Activated naive CD4-positive, alpha-beta T cell treated with anti-CD3 and anti-CD28 coated beads, Interleukin-2, amount 50 U/mL, for 24 hours (primary cell): ENCODE data around the gene RSBN1L.
"Not testable (repeated sequence)": the region's sequence is repeated elsewhere in the genome, so short reads cannot be mapped to it uniquely, and the experiment has no call there.

Experiments used
- H3K27ac Mint-ChIP-seq: one replicate; pipeline ENCODE4 v1.8.0; 2021; ENCODE audit warnings: mild to moderate bottlenecking, mixed read lengths
- H3K27me3 Mint-ChIP-seq: one replicate; pipeline ENCODE4 v1.8.0; 2021; ENCODE audit warnings: mixed read lengths
- H3K36me3 Mint-ChIP-seq: one replicate; pipeline ENCODE4 v1.8.0; 2021; ENCODE audit warnings: mixed read lengths
- H3K4me1 Mint-ChIP-seq: one replicate; pipeline ENCODE4 v1.8.0; 2021; ENCODE audit warnings: mixed read lengths
- H3K4me3 Mint-ChIP-seq: one replicate; pipeline ENCODE4 v1.8.0; 2021; ENCODE audit warnings: mild to moderate bottlenecking, mixed read lengths
- H3K9me3 Mint-ChIP-seq: one replicate; pipeline ENCODE4 v1.8.0; 2021; ENCODE audit warnings: mixed read lengths

RSBN1L gene

DNA sequence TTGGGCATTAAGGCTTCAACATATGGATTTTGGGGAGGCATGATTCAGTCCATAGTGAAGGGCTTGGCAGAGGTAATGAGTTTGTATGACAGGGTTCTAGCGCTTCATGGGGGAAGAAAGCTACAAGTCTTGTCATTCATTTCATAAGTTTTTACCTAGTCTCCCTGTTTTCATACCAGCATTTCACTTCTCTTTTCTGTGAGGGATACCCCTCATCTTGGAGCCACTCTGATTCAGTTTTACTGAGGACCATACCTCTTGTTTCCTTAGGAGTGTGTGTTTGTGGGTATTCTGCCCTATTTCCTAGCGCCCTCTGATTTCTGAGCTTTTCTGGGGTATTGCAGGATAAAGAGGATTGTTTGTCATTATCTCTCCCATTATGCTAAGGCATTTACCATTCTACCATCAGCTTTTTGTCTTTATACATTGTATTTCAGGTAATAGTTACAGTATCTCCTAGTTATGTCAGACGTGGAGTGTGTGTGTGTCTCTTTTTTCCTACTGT is 6.8 kb downstream of the RSBN1L start:
- no peak overlapping the region for H3K27ac Mint-ChIP-seq
- H3K4me1 Mint-ChIP-seq, result peaks cover 65% of the 10 kb centered on the region
- H3K36me3 Mint-ChIP-seq, result peaks cover 9% of the 10 kb centered on the region
- H3K9me3 Mint-ChIP-seq, result no peaks in the 10 kb centered on the region
- no peak overlapping the region for H3K4me3 Mint-ChIP-seq
- H3K27me3 Mint-ChIP-seq, result no peaks in the 10 kb centered on the region

DNA sequence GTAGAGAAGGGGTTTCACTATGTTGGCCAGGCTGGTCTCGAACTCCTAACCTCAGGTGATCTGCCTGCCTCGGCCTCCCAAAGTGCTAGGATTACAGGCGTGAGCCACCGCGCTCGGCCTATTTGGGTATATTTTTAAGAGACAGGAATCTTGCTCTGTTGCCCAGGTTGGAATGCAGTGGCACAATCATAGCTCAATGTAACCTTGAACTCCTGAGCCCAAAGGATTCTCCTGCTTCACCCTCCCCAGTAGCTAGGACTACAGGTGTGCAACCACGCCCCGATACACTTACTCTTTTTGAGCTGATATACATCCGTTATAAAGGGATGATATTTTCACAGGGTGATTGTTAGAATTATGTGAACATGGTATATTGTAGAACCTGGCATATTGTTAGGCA is 7.4 kb downstream of the RSBN1L start:
- H3K27ac Mint-ChIP-seq, H3K4me3 Mint-ChIP-seq, H3K27me3 Mint-ChIP-seq, H3K9me3 Mint-ChIP-seq: not testable (repeated sequence)
- Mint-ChIP-seq H3K4me1 (peaks cover 65% of the 10 kb centered on the region), H3K36me3 (peaks cover 10% of the 10 kb centered on the region)

DNA sequence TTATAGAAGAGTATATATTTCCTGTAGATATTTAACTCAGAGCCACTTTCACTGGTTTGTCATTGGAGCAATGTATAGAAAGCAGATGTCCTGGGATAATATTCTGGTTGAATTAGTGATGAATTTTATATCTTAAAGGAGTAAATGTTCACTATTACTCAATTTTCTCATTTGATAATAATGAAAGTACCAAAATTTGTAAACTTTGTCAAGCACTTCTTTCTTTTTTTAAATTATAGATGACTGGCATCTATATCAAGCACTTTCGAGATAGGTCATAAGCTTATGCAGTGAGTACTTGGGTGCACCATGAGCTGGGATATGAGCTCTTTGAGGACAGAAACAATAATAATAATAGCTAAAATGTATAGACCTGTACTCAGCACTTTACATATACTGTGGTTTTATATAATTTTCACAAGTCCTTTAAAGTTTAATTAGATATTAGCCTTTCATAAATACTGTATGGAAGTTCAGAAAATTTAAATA is 11.3 kb downstream of the RSBN1L start:
- Mint-ChIP-seq H3K36me3 (peaks cover 8% of the 10 kb centered on the region), H3K27me3 (no peaks in the 10 kb centered on the region), H3K4me1 (peaks cover 60% of the 10 kb centered on the region), H3K27ac (no peak overlapping the region), H3K9me3 (no peaks in the 10 kb centered on the region), H3K4me3 (no peak overlapping the region)

DNA sequence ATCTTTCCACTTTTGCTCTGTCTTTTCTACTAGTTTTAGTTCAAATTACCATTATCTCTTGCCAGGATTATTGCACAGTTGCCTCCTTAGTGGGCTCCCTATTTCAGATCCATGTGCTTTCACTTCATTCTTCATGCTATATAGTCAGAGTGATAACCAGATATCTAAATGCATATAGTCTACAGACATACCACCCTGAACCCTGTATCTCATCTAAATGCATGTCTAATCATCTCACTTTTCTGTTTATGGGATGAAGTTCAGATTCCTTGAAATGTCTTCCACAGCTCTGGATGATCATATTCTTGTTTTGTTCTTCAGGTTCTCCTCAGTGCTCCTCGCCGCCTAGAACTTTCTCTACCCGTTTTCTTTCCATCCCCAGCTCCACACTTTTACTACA is 13.8 kb downstream of the RSBN1L start:
- Mint-ChIP-seq H3K36me3 (peaks cover 11% of the 10 kb centered on the region), H3K27me3 (no peaks in the 10 kb centered on the region), H3K4me1 (peaks cover 69% of the 10 kb centered on the region), H3K27ac (peak overlapping the region; percentile 8), H3K9me3 (no peaks in the 10 kb centered on the region), H3K4me3 (no peak overlapping the region)

DNA sequence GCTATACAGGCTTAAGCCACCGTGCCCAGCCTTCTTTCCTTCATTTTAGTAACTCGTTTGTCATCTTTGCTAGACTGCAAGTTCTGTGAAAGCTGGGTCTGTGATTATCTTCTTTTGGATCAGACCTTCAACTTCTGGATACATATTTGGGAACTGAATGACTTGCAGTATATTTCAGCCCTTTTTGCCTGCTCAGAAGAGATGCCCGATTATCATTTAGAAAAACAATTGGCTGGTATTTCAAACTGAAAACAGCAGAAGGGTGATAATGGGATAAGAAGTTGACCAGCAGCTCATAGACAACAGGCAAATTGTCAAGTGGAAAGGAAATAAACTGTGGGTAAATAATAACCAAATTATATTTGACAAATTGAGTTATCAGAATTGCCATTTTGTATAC is 14.6 kb downstream of the RSBN1L start:
- Mint-ChIP-seq H3K4me1 (peaks cover 76% of the 10 kb centered on the region), H3K4me3 (no peak overlapping the region), H3K36me3 (peaks cover 11% of the 10 kb centered on the region), H3K27ac (no peak overlapping the region), H3K27me3 (no peaks in the 10 kb centered on the region), H3K9me3 (no peaks in the 10 kb centered on the region)

DNA sequence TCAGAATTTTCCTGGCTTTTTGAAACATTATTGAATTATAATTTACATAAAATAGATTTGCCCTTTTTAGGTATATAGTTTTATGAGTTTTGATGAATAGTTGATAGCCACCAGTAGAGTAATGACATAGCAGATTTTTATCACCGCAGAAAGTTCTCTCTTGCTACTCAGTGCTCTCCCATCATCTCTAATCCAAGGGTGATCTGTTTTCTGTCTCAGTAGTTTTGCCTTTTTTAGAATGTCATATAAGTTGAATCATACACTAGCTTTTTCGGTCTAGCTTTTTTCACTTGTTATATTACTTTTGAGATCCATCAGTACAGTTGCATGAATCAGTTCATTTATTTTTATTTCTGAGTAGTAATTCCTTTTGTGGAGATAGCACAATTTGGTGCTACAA is 17.9 kb downstream of the RSBN1L start:
- Mint-ChIP-seq H3K27me3 (no peaks in the 10 kb centered on the region), H3K36me3 (peaks cover 9% of the 10 kb centered on the region), H3K9me3 (no peaks in the 10 kb centered on the region), H3K27ac (peak overlapping the region; percentile 14), H3K4me3 (no peak overlapping the region), H3K4me1 (peaks cover 83% of the 10 kb centered on the region)

DNA sequence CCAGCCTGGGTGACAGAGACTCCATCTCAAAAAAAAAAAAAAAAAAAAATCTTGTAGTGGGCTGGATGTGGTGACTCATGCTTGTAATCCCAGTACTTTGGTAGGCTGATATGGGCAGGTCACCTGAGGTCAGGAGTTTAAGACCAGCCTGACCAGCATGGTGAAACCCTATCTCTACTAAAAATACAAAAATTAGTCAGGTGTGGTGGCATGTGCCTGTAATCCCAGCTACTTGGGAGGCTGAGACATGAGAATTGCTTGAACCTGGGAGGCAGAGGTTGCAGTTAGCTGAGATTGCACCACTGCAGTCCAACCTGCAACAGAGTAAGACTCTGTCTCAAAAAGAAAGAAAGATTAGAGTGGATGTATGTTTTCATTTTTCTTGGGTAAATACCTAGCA is 18.7 kb downstream of the RSBN1L start:
- H3K4me1 Mint-ChIP-seq, result peaks cover 82% of the 10 kb centered on the region
- H3K9me3 Mint-ChIP-seq, H3K27ac Mint-ChIP-seq, H3K36me3 Mint-ChIP-seq, H3K4me3 Mint-ChIP-seq, H3K27me3 Mint-ChIP-seq: not testable (repeated sequence)

DNA sequence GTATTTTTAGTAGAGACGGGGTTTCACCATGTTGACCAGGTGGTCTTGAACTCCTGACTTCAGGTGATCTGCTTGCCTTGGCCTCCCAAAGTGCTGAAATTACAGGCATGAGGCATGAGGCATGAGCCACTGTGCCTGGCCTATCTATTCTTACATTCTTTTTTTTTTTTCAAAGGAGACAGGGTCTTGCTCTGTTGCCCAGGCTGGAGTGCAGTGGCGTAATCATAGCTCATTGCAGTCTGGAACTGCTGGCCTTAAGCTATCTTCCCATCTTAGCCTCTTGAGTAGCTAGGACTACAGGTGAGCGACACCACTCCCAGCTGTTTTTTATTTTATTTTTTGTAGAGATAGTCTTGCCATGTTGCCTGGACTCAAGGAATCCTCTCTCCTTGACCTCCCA is 20.5 kb downstream of the RSBN1L start:
- no peak overlapping the region for H3K4me3 Mint-ChIP-seq
- H3K27ac Mint-ChIP-seq, result no peak overlapping the region
- no peaks in the 10 kb centered on the region for H3K9me3 Mint-ChIP-seq
- peaks cover 6% of the 10 kb centered on the region for H3K36me3 Mint-ChIP-seq
- H3K4me1 Mint-ChIP-seq, result peaks cover 74% of the 10 kb centered on the region
- no peaks in the 10 kb centered on the region for H3K27me3 Mint-ChIP-seq

DNA sequence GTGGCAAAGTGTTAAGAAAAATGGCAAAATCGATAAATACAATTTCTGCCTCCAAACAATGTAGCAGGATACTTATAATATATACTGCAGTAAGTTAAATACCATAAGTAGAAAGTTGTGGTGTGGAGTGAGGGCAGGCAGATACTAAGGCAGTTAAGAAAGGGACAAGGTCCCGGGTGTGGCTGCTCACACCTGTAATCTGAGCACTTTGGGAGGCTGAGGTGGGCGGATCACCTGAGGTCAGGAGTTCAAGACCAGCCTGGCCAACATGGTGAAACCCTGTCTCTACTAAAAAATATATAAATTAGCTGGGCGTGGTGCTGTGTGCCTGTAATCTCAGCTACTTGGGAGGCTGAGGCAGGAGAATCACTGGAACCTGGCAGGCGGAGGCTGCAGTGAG is 21.3 kb downstream of the RSBN1L start:
- H3K27ac Mint-ChIP-seq, H3K36me3 Mint-ChIP-seq, H3K4me3 Mint-ChIP-seq, H3K27me3 Mint-ChIP-seq, H3K9me3 Mint-ChIP-seq: not testable (repeated sequence)
- H3K4me1 Mint-ChIP-seq, result peaks cover 70% of the 10 kb centered on the region

DNA sequence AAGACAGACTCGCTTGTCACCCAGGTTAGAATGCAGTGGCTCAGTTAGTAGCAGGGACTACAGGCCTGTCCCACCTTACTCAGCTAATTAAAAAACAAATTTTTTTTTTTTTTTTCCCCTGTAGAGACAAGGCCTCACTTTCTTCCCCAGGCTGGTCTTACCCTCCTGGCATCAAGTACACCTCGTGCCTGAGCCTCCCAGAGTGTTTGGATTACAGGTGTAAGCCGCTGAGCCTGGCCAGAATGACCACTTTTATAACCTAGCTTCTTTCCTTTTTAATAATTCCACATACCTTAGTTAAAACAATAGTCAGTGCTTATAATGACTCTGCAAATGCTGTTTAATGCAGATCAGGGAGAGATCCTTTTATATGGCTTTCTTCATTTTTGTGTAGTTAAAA is 31.3 kb downstream of the RSBN1L start:
- H3K27me3 Mint-ChIP-seq, result no peaks in the 10 kb centered on the region
- peaks cover 3% of the 10 kb centered on the region for H3K36me3 Mint-ChIP-seq
- peak overlapping the region; percentile 67 for H3K4me3 Mint-ChIP-seq
- H3K4me1 Mint-ChIP-seq, result peaks cover 66% of the 10 kb centered on the region
- no peak overlapping the region for H3K27ac Mint-ChIP-seq
- H3K9me3 Mint-ChIP-seq, result no peaks in the 10 kb centered on the region

DNA sequence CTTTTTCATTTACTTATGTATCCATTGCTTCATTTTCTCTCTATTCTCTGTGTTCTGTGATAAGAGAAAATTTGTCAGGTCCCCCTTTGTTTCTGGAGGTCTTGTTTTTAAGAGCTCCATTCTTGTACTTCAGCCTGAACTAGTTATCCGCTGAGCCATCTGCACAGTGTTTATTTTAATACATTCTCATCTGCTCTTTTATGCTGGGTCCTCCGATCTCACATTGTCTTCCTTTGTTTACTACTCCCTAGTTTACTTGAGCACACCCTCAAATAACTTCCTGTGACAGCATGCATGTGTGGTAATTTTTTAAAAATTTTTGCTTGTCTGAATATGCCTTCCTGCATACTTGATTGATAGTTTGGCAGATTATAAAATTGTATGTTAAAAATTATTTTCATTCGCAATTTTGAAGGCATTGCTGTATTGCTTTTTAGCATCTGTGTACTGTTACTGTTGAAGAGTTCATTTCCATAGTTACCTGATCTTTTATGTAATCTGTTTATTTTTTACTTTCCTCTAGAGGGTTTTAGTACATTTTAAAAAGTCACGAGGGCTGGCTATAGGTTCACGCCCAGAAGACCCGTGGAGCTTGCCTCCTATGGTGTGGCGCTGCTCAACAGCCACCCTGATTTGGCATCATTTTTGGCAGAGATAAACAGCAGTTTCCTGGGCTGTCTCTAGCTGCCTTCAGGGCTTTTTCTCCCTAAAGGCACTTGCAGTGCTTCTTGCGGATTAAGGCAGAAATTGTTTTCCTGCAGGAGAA is 31.9 kb downstream of the RSBN1L start:
- peaks cover 72% of the 10 kb centered on the region for H3K4me1 Mint-ChIP-seq
- no peaks in the 10 kb centered on the region for H3K27me3 Mint-ChIP-seq
- no peaks in the 10 kb centered on the region for H3K9me3 Mint-ChIP-seq
- H3K4me3 Mint-ChIP-seq, result peak overlapping the region; percentile 67
- peaks cover 3% of the 10 kb centered on the region for H3K36me3 Mint-ChIP-seq
- H3K27ac Mint-ChIP-seq, result peak overlapping the region; percentile 68

DNA sequence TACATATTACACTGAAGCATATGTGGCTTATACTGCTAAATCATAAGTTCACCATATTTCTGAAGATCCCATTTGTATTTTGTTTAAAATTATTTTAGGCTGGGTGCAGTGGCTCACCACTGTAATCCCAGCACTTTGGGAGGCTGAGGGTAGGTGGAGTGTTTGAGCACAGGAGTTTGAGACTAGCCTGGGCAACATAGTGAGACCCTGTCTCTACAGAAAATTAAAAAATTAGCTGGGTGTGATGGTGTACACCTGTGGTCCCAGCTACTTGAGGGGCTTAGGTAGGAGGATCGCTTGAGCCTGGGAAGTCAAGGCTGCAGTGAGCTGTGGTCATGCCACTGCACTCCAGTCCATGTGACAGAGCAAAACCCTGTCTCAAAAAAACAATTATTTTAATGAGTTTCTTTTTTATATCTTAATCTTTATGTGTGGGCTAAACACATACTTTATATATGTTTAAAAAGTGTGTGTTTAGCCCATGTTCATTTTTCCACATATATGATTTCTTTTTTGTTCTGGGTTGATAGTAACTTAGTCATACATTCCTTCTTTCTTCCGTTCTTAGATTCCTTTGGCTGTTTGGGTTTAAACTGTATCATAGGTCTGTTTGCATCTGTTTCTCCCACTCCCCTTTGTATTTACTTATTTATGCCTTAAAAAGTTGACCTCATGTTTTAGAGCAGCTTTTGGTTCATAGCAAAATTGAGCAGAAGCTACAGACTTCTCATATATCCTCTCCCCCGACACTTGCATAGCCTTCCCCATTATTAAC is 33.5 kb downstream of the RSBN1L start:
- Mint-ChIP-seq H3K4me3 (no peak overlapping the region), H3K36me3 (peaks cover 3% of the 10 kb centered on the region), H3K4me1 (peaks cover 74% of the 10 kb centered on the region), H3K9me3 (no peaks in the 10 kb centered on the region), H3K27me3 (no peaks in the 10 kb centered on the region), H3K27ac (peak overlapping the region; percentile 73)

DNA sequence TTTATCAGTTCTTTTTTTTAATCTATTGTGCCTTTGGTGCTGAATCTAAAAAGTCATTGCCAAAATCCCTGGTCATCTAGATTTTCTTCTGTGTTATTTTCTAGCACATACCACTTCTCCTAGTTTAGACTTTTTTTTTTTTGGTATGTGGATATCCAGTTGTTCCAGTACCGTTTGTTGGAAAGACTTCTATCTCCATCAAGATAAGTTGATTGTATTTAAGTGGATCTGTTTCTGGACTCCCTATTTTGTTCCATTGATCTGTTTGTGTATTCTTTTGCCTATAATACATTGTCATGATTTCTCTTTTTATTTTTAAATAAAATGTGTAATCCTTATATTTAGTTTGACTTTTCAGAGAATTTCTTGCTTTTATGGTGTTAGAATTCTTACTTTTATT is 35.5 kb downstream of the RSBN1L start:
- Mint-ChIP-seq H3K36me3 (peaks cover 5% of the 10 kb centered on the region), H3K4me1 (peaks cover 76% of the 10 kb centered on the region), H3K27me3 (no peaks in the 10 kb centered on the region), H3K27ac (peak overlapping the region; percentile 46), H3K9me3 (no peaks in the 10 kb centered on the region), H3K4me3 (no peak overlapping the region)

DNA sequence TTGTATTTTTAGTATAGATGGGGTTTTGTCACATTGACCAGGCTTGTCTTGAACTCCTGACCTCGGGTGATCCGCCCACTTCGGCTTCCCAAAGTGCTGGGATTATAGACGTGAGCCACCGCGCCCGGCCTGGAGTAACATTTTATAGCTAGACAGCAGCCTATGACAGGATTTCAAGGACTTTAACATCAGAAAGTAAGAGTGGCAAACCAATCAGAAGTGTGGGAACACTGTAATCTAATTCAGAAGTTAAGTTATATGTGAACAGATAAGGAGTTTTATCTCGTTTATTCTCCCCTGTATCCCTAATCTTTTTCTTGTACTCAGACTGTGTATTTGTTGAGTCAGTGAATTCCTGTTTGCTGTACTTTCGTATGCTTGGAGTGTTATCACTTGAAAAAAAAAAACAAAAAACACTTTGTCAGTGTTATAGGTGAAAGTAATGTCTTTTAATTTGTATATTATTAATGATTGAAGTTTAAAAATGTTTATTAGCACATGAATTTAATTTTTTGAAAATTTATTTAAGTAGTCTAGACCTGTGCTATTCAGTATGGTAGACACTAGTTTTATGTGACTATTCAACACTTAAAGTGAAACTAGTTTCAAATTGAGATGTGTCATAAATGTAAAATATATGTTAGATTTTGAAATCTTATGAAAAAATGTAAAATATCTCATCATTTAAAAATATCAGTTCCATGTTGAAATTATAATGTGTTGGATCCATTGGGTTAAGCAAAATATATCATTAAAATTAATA is 38.6 kb downstream of the RSBN1L start:
- Mint-ChIP-seq H3K4me3 (no peak overlapping the region), H3K27ac (no peak overlapping the region), H3K4me1 (peaks cover 57% of the 10 kb centered on the region), H3K36me3 (peaks cover 12% of the 10 kb centered on the region), H3K9me3 (no peaks in the 10 kb centered on the region), H3K27me3 (no peaks in the 10 kb centered on the region)

DNA sequence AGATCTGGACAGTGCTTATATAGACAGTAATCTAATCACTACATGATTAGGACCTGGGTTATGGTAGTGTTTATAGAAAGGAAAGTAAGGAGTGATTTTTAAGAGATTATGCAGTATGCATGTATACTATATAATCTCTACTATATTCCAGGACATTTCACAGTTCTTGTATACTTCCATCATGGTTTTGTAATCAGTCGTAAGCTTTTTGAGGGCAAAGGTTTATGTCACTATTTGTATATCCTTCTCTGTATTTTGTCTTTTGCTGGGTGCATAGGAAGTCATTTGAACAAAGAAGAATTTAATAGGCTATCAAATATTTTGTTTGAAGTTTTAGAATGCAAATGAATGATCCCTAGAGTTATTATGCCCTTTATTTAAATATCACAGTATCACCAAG is 39.2 kb downstream of the RSBN1L start:
- Mint-ChIP-seq H3K4me3 (no peak overlapping the region), H3K36me3 (peaks cover 11% of the 10 kb centered on the region), H3K4me1 (peaks cover 51% of the 10 kb centered on the region), H3K27ac (peak overlapping the region; percentile 35), H3K27me3 (no peaks in the 10 kb centered on the region), H3K9me3 (no peaks in the 10 kb centered on the region)
